Tibial nerve (tissue), 4 donors: ENCODE measurements around the gene DHRS13. TPM values are rescaled to one million over a fixed set of nuclear protein-coding genes. Genes with fewer than 3 reads are reported as not detected.

Source experiments
- DNase-seq, 2 donors: peaks; one replicate each; pipeline ENCODE4 v3.0.0-alpha.2; 2019; ENCODE audit warnings: low spot score in 2 of 2
- H3K27ac ChIP-seq, 4 donors: fragments of 200-600 bp; sonication (generic) in 3 of 4; one replicate each; pipeline ENCODE4 v1.5.1; 2017 to 2019; ENCODE audit warnings: mild to moderate bottlenecking in 1 of 4
- H3K27me3 ChIP-seq, 2 donors: fragments of 200-600 bp; sonication (generic) in 1 of 2; one replicate each; pipeline versions ENCODE4 v1.5.1 to v1.6.0; 2017 to 2019
- H3K36me3 ChIP-seq, 3 donors: fragments of 200-600 bp; sonication (generic); one replicate each; pipeline ENCODE4 v1.5.1; 2018 to 2019
- H3K4me1 ChIP-seq, 4 donors: fragments of 200-600 bp; sonication (generic) in 3 of 4; one replicate each; pipeline ENCODE4 v1.5.1; 2017 to 2019
- H3K4me3 ChIP-seq, 4 donors: fragments of 200-600 bp; sonication (generic) in 3 of 4; one replicate each; pipeline ENCODE4 v1.5.1; 2017 to 2019; ENCODE audit warnings: mild to moderate bottlenecking in 1 of 4, moderate library complexity in 1 of 4
- H3K9me3 ChIP-seq, 4 donors: fragments of 200-600 bp; sonication (generic) in 3 of 4; one replicate each; pipeline ENCODE4 v1.5.1; 2017 to 2019
- CTCF ChIP-seq, 5 experiments: fragments of 200-600 bp in 3 of 5; fragments of 450-650 bp in 2 of 5; sonication (generic) in 3 of 5; IDR thresholded peaks; one replicate each; pipeline ENCODE4 v1.5.1; 2016 to 2019; ENCODE audit warnings: antibody characterized with exemption in 5 of 5, mild to moderate bottlenecking in 3 of 5, moderate library complexity in 2 of 5
- EP300 ChIP-seq, 2 donors: sonication (generic); formaldehyde crosslinking; IDR thresholded peaks; one replicate each; pipeline ENCODE4 v1.6.1; 2017; ENCODE audit warnings: antibody characterized with exemption in 2 of 2, mild to moderate bottlenecking in 1 of 2
- POLR2A ChIP-seq, 2 donors: fragments of 450-650 bp; IDR thresholded peaks; one replicate each; pipeline ENCODE4 v1.6.1; 2017; ENCODE audit warnings: antibody characterized with exemption in 2 of 2, mild to moderate bottlenecking in 2 of 2, moderate library complexity in 2 of 2
- WGBS, 2 donors: methylation state at CpG; one replicate each; pipeline ENCODE4 v1.1.5; 2018; 5-methylcytosine and 5-hydroxymethylcytosine counted together
- total RNA-seq, 4 donors: library from RNA; depleted of rRNA; stranded (reverse); fragments of >200 nt; gene quantifications; one replicate each; pipeline ENCODE4 v1.1.0, GENCODE V29; 2016

DHRS13 gene
- total RNA-seq, 4 donors from 2014 or later: 2.4 to 21.9 (median 8.8) TPM

GRCh38 chr17:28917029-28917428 is 14.2 kb upstream of the DHRS13 start:
- Histone ChIP-seq H3K27me3 (no peaks in the 10 kb centered on the region), H3K4me3 (no peak overlapping the region), H3K27ac (no peak overlapping the region), H3K4me1 (no peaks in the 10 kb centered on the region), H3K36me3 (peaks cover 8 to 100% (median 70%) of the 10 kb centered on the region in 3 donors), H3K9me3 (no peaks in the 10 kb centered on the region)
- no peak for DNase-seq
- TF ChIP-seq POLR2A (IDR thresholded peaks at IDR 0.05): no peak
- TF ChIP-seq CTCF (IDR thresholded peaks at IDR 0.05): no peak
- TF ChIP-seq EP300 (IDR thresholded peaks at IDR 0.05): no peak
- WGBS, 2 donors: 85 to 86% methylated on average over 12 of the region's 12 CpGs

GRCh38 chr17:28916302-28916934 is 13.5 kb upstream of the DHRS13 start:
- Histone ChIP-seq H3K27ac (no peak overlapping the region), H3K36me3 (peaks cover 8 to 100% (median 72%) of the 10 kb centered on the region in 3 donors), H3K27me3 (no peaks in the 10 kb centered on the region), H3K4me1 (peaks cover 0 to 6% (median 0%) of the 10 kb centered on the region in 4 donors), H3K9me3 (no peaks in the 10 kb centered on the region), H3K4me3 (no peak overlapping the region)
- peak in 1 of 2 donors; percentile 50 for DNase-seq
- TF ChIP-seq EP300 (IDR thresholded peaks at IDR 0.05): no peak
- peak; percentile 45 to 74 (median 60) for TF ChIP-seq CTCF (IDR thresholded peaks at IDR 0.05)
- no peak for TF ChIP-seq POLR2A (IDR thresholded peaks at IDR 0.05)
- WGBS, 2 donors: 47 to 54% methylated on average over 6 of the region's 6 CpGs

- peaks cover 0 to 22% (median 8%) of the 10 kb centered on the region in 4 donors for H3K4me1 ChIP-seq
- no peak for DNase-seq
- no peak for TF ChIP-seq POLR2A (IDR thresholded peaks at IDR 0.05)
- no peak for TF ChIP-seq EP300 (IDR thresholded peaks at IDR 0.05)
- TF ChIP-seq CTCF (IDR thresholded peaks at IDR 0.05): no peak
- H3K4me3 ChIP-seq: no peak overlapping the region
- H3K36me3 ChIP-seq: peaks cover 9 to 97% (median 74%) of the 10 kb centered on the region in 3 donors
- H3K27me3 ChIP-seq: no peaks in the 10 kb centered on the region
- H3K9me3 ChIP-seq: no peaks in the 10 kb centered on the region
- WGBS, 2 donors: 93 to 94% methylated on average over 6 of the region's 6 CpGs
- H3K27ac ChIP-seq: no peak overlapping the region
Measured at GRCh38 chr17:28912938-28913333, 10.1 kb upstream of the DHRS13 start.

GRCh38 chr17:28912281-28912937 is 9.5 kb upstream of the DHRS13 start:
- DNase-seq: no peak
- no peak for TF ChIP-seq POLR2A (IDR thresholded peaks at IDR 0.05)
- no peak for TF ChIP-seq EP300 (IDR thresholded peaks at IDR 0.05)
- no peak for TF ChIP-seq CTCF (IDR thresholded peaks at IDR 0.05)
- Histone ChIP-seq H3K4me1 (peaks cover 0 to 27% (median 10%) of the 10 kb centered on the region in 4 donors), H3K36me3 (peaks cover 9 to 97% (median 68%) of the 10 kb centered on the region in 3 donors), H3K9me3 (no peaks in the 10 kb centered on the region), H3K27me3 (no peaks in the 10 kb centered on the region), H3K27ac (no peak overlapping the region), H3K4me3 (no peak overlapping the region)
- 83 to 91% methylated on average over 20 of the region's 20 CpGs for WGBS, 2 donors

- DNase-seq: no peak
- Histone ChIP-seq H3K27me3 (no peaks in the 10 kb centered on the region), H3K27ac (no peak overlapping the region), H3K36me3 (peaks cover 9 to 97% (median 61%) of the 10 kb centered on the region in 3 donors), H3K4me3 (no peak overlapping the region), H3K9me3 (no peaks in the 10 kb centered on the region), H3K4me1 (peaks cover 0 to 35% (median 11%) of the 10 kb centered on the region in 4 donors)
- 92 to 93% methylated on average over 13 of the region's 13 CpGs for WGBS, 2 donors
- TF ChIP-seq POLR2A (IDR thresholded peaks at IDR 0.05): no peak
- TF ChIP-seq CTCF (IDR thresholded peaks at IDR 0.05): no peak
Measured at GRCh38 chr17:28911411-28912045, 8.6 kb upstream of the DHRS13 start.
